SK-N-SH (cell line): ENCODE measurements around the gene NTHL1.

ENCODE experiments used
- JUND ChIP-seq: IDR thresholded peaks from 2 replicates; pipeline ENCODE4 v1.4.0; 2012
- RCOR1 ChIP-seq: fragments of 150-350 bp; IDR thresholded peaks from 2 replicates; pipeline ENCODE4 v1.6.1; 2017; ENCODE audit warnings: antibody characterized with exemption, low read length
- TAF1 ChIP-seq: IDR thresholded peaks from 2 replicates; pipeline ENCODE4 v1.6.1; 2012; ENCODE audit warnings: low read depth, mild to moderate bottlenecking, low read length, moderate library complexity, borderline replicate concordance
- YY1 ChIP-seq: IDR thresholded peaks from 2 replicates; pipeline ENCODE4 v1.4.0; 2012; ENCODE audit warnings: low read depth, mild to moderate bottlenecking
- TF ChIP-seq, protein P1 (sequence below): fragments of 200-600 bp; sonication (generic); IDR thresholded peaks from 2 replicates; pipeline ENCODE4 v1.6.1; 2017; ENCODE audit warnings: antibody characterized with exemption, mild to moderate bottlenecking, moderate library complexity
- TF ChIP-seq, protein P2 (sequence below): fragments of 150-350 bp; IDR thresholded peaks from 2 replicates; pipeline ENCODE4 v1.6.1; 2017; ENCODE audit warnings: antibody characterized with exemption, low read length, low read depth, borderline replicate concordance
- TF ChIP-seq, protein P3 (sequence below): IDR thresholded peaks from 2 replicates; pipeline ENCODE4 v1.4.0; 2012; ENCODE audit warnings: low read depth
- TF ChIP-seq, protein P4 (sequence below): IDR thresholded peaks from 2 replicates; pipeline ENCODE4 v1.6.1; 2012; ENCODE audit warnings: mild to moderate bottlenecking, low read depth, low read length, moderate library complexity

DNA sequence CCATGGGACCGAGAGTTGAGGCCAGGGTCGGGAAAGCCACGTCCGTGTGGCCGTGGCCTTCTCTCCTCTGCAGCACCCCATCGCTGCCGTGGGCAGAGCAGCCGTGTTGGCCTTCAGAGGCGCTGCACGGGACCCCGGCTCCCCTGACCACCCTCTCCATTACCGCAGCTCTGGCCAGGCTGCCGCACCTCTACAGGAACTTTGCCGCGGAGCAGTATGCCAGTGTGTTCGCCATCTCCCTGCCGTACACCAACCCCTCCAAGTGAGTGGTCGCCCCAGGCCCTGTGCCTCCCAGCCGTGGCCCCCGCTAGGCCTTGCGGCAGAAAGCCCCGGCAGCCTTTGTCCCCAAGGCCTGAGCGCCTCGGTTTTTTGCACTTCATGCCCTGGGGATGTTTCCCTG is 28.0 kb upstream of the NTHL1 start:
- TF ChIP-seq, protein P1, sequence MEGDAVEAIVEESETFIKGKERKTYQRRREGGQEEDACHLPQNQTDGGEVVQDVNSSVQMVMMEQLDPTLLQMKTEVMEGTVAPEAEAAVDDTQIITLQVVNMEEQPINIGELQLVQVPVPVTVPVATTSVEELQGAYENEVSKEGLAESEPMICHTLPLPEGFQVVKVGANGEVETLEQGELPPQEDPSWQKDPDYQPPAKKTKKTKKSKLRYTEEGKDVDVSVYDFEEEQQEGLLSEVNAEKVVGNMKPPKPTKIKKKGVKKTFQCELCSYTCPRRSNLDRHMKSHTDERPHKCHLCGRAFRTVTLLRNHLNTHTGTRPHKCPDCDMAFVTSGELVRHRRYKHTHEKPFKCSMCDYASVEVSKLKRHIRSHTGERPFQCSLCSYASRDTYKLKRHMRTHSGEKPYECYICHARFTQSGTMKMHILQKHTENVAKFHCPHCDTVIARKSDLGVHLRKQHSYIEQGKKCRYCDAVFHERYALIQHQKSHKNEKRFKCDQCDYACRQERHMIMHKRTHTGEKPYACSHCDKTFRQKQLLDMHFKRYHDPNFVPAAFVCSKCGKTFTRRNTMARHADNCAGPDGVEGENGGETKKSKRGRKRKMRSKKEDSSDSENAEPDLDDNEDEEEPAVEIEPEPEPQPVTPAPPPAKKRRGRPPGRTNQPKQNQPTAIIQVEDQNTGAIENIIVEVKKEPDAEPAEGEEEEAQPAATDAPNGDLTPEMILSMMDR, result no peak
- TF ChIP-seq YY1 (no peak), TAF1 (no peak), RCOR1 (no peak), JUND (no peak)
- TF ChIP-seq, protein P2, sequence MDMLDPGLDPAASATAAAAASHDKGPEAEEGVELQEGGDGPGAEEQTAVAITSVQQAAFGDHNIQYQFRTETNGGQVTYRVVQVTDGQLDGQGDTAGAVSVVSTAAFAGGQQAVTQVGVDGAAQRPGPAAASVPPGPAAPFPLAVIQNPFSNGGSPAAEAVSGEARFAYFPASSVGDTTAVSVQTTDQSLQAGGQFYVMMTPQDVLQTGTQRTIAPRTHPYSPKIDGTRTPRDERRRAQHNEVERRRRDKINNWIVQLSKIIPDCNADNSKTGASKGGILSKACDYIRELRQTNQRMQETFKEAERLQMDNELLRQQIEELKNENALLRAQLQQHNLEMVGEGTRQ, result no peak
- TF ChIP-seq, protein P3, sequence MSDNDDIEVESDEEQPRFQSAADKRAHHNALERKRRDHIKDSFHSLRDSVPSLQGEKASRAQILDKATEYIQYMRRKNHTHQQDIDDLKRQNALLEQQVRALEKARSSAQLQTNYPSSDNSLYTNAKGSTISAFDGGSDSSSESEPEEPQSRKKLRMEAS, result no peak
- TF ChIP-seq, protein P4, sequence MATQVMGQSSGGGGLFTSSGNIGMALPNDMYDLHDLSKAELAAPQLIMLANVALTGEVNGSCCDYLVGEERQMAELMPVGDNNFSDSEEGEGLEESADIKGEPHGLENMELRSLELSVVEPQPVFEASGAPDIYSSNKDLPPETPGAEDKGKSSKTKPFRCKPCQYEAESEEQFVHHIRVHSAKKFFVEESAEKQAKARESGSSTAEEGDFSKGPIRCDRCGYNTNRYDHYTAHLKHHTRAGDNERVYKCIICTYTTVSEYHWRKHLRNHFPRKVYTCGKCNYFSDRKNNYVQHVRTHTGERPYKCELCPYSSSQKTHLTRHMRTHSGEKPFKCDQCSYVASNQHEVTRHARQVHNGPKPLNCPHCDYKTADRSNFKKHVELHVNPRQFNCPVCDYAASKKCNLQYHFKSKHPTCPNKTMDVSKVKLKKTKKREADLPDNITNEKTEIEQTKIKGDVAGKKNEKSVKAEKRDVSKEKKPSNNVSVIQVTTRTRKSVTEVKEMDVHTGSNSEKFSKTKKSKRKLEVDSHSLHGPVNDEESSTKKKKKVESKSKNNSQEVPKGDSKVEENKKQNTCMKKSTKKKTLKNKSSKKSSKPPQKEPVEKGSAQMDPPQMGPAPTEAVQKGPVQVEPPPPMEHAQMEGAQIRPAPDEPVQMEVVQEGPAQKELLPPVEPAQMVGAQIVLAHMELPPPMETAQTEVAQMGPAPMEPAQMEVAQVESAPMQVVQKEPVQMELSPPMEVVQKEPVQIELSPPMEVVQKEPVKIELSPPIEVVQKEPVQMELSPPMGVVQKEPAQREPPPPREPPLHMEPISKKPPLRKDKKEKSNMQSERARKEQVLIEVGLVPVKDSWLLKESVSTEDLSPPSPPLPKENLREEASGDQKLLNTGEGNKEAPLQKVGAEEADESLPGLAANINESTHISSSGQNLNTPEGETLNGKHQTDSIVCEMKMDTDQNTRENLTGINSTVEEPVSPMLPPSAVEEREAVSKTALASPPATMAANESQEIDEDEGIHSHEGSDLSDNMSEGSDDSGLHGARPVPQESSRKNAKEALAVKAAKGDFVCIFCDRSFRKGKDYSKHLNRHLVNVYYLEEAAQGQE, result no peak
